HepG2 (cell line): Measurements from ENCODE around the gene CDC42BPG. TPM values are rescaled to one million over a fixed set of nuclear protein-coding genes. Genes with fewer than 3 reads are reported as not detected.

ENCODE experiments used
- ERF ChIP-seq: IDR thresholded peaks from 2 replicates; pipeline ENCODE4 v1.6.1; 2018; ENCODE audit warnings: missing biosample characterization, missing genetic modification reagents
- HOXA5 ChIP-seq: sonication (generic); formaldehyde crosslinking; IDR thresholded peaks from 2 replicates; pipeline ENCODE4 v1.4.0; 2020; ENCODE audit warnings: missing genetic modification reagents
- MIER2 ChIP-seq: IDR thresholded peaks from 2 replicates; pipeline ENCODE4 v1.6.1; 2016; ENCODE audit warnings: missing biosample characterization, missing genetic modification reagents
- NFE2L2 ChIP-seq: fragments of 150-350 bp; IDR thresholded peaks from 2 replicates; pipeline ENCODE4 v1.6.1; 2014; ENCODE audit warnings: low read length
- NR2F1 ChIP-seq, 2 experiments: fragments of 450-650 bp in 1 of 2; formaldehyde crosslinking in 1 of 2; IDR thresholded peaks; 2 replicates each; pipeline versions ENCODE4 v1.5.0 to v1.6.1; 2016 to 2020; ENCODE audit warnings: mild to moderate bottlenecking in 1 of 2, missing compliant biosample characterization in 1 of 2, missing genetic modification reagents in 1 of 2, moderate library complexity in 1 of 2
- ONECUT2 ChIP-seq: sonication (generic); formaldehyde crosslinking; IDR thresholded peaks from 2 replicates; pipeline ENCODE4 v1.4.0; 2020; ENCODE audit warnings: missing genetic modification reagents
- REXO4 ChIP-seq: sonication (generic); formaldehyde crosslinking; IDR thresholded peaks from 2 replicates; pipeline ENCODE4 v1.8.0; 2022; ENCODE audit warnings: missing genetic modification reagents, mild to moderate bottlenecking, borderline replicate concordance
- SP2 ChIP-seq: sonication (generic); formaldehyde crosslinking; IDR thresholded peaks from 2 replicates; pipeline ENCODE4 v1.5.1; 2020; ENCODE audit warnings: mild to moderate bottlenecking, missing genetic modification reagents
- TRIM24 ChIP-seq: sonication (generic); formaldehyde crosslinking; IDR thresholded peaks from 2 replicates; pipeline ENCODE4 v1.8.0; 2022; ENCODE audit warnings: mild to moderate bottlenecking, missing genetic modification reagents
- ZNF33B ChIP-seq: sonication (generic); formaldehyde crosslinking; IDR thresholded peaks from 2 replicates; pipeline ENCODE4 v1.5.1; 2020; ENCODE audit warnings: mild to moderate bottlenecking, missing genetic modification reagents
- ZNF768 ChIP-seq: sonication (generic); formaldehyde crosslinking; IDR thresholded peaks from 2 replicates; pipeline ENCODE4 v1.4.0; 2020; ENCODE audit warnings: missing genetic modification reagents
- ZNF891 ChIP-seq: sonication (generic); formaldehyde crosslinking; IDR thresholded peaks from 2 replicates; pipeline ENCODE4 v1.5.0; 2020; ENCODE audit warnings: mild to moderate bottlenecking, missing genetic modification reagents
- polyA plus RNA-seq, 8 experiments: library from polyadenylated mRNA; depleted of rRNA in 3 of 8; stranded (reverse) in 7 of 8; unstranded in 1 of 8; fragments of >200 nt; fragmentation: Illumina TruSeq in 4 of 8; extraction: Trizol in 4 of 8; gene quantifications; 2 replicates each; pipeline versions ENCODE4 v1.2.1 to v1.2.3, GENCODE V29; 2011 to 2016; ENCODE audit warnings: low read depth in 4 of 8, missing spikeins in 1 of 8, mixed read lengths in 1 of 8; ENCODE audit not compliant: insufficient read depth in 1 of 8
- total RNA-seq, 5 experiments: library from RNA; depleted of rRNA; stranded (reverse); fragments of >200 nt; fragmentation: Illumina TruSeq; extraction: Trizol; gene quantifications; 2 replicates each; pipeline ENCODE4 v1.2.3, GENCODE V29; 2016; ENCODE audit warnings: low read depth in 1 of 5
- TF ChIP-seq, protein P1 (sequence below): sonication (generic); formaldehyde crosslinking; IDR thresholded peaks from 2 replicates; pipeline ENCODE4 v1.9.0; 2021; ENCODE audit warnings: missing genetic modification reagents, borderline replicate concordance
- TF ChIP-seq, protein P2 (sequence below): sonication (generic); formaldehyde crosslinking; IDR thresholded peaks from 2 replicates; pipeline ENCODE4 v1.4.0; 2020; ENCODE audit warnings: low read depth, mild to moderate bottlenecking, missing genetic modification reagents
- TF ChIP-seq, protein P3 (sequence below): fragments of 450-650 bp; IDR thresholded peaks from 2 replicates; pipeline ENCODE4 v1.6.1; 2017
- TF ChIP-seq, protein P4 (sequence below): sonication (generic); formaldehyde crosslinking; IDR thresholded peaks from 2 replicates; pipeline ENCODE4 v1.4.0; 2020; ENCODE audit warnings: missing genetic modification reagents, mild to moderate bottlenecking, borderline replicate concordance
- TF ChIP-seq, protein P5 (sequence below): sonication (generic); formaldehyde crosslinking; conservative IDR thresholded peaks from 2 replicates; pipeline ENCODE4 v1.8.0; 2022; ENCODE audit warnings: low read depth, missing genetic modification reagents

The CDC42BPG gene
- total and polyA plus RNA-seq, 2 of the 13 experiments (the other 11 are each of a cell fraction or from before 2014, with no cell fraction given): 0.55 to 1.4 TPM

DNA sequence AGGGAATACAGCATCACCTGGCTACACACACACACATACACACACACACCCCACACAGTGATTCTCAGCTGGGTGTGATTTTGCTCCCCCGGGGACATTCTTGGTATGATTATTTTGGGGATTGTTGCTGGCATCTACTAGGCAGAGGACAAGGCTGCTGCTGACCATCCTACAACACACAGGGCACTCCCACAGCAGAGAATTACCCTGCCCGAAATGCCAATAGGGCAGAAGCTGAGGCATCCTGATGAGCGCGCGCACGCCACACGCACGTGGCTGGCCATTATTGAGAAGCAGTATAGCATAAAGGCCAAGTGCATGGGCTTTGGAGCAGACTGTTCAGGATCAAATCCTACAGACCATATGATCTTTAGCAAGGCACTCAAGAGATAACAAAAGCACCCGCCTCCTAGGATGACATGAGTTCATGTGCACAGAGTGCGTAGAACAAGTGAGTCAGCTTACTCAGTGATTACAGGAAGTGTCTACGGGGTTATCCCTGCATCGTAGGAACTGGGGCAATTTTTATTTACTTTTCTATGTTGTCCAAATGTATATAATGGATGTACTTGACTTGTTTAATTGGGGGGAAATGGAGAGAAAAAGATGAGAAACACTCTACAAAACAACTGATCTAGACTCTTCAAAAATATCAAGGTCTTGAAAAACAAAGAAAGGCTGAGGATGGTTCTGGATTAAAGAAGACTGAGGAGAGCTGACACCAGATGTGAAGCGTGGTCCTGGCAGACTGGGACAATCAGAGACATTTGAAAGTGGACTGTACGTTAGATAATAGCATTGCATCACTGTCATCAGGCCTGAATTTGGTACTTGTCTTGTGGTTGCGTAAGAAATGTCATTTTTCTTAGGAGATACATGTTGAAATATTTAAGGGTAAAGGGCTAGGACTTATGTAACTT lies 41.2 kb upstream of the CDC42BPG start (continued):
- TF ChIP-seq, protein P1, sequence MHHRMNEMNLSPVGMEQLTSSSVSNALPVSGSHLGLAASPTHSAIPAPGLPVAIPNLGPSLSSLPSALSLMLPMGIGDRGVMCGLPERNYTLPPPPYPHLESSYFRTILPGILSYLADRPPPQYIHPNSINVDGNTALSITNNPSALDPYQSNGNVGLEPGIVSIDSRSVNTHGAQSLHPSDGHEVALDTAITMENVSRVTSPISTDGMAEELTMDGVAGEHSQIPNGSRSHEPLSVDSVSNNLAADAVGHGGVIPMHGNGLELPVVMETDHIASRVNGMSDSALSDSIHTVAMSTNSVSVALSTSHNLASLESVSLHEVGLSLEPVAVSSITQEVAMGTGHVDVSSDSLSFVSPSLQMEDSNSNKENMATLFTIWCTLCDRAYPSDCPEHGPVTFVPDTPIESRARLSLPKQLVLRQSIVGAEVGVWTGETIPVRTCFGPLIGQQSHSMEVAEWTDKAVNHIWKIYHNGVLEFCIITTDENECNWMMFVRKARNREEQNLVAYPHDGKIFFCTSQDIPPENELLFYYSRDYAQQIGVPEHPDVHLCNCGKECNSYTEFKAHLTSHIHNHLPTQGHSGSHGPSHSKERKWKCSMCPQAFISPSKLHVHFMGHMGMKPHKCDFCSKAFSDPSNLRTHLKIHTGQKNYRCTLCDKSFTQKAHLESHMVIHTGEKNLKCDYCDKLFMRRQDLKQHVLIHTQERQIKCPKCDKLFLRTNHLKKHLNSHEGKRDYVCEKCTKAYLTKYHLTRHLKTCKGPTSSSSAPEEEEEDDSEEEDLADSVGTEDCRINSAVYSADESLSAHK (CRISPR knock-in tag): no peak
- TF ChIP-seq, protein P2, sequence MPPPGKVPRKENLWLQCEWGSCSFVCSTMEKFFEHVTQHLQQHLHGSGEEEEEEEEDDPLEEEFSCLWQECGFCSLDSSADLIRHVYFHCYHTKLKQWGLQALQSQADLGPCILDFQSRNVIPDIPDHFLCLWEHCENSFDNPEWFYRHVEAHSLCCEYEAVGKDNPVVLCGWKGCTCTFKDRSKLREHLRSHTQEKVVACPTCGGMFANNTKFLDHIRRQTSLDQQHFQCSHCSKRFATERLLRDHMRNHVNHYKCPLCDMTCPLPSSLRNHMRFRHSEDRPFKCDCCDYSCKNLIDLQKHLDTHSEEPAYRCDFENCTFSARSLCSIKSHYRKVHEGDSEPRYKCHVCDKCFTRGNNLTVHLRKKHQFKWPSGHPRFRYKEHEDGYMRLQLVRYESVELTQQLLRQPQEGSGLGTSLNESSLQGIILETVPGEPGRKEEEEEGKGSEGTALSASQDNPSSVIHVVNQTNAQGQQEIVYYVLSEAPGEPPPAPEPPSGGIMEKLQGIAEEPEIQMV (CRISPR knock-in tag): no peak
- TF ChIP-seq ZNF891 (CRISPR knock-in tag) (no peak), ONECUT2 (no peak), ZNF33B (CRISPR knock-in tag) (no peak), MIER2 (CRISPR knock-in tag) (no peak), NFE2L2 (no peak), TRIM24 (peak; percentile 42; the same call in 1 of the 2 replicates), SP2 (no peak), REXO4 (CRISPR knock-in tag) (no peak), ZNF768 (CRISPR knock-in tag) (no peak), ERF (CRISPR knock-in tag) (peak; percentile 21; the same call in 1 of the 2 replicates), HOXA5 (no peak), NR2F1 (CRISPR knock-in tag; IDR thresholded peaks at IDR 0.05) (no peak)
- TF ChIP-seq, protein P3, sequence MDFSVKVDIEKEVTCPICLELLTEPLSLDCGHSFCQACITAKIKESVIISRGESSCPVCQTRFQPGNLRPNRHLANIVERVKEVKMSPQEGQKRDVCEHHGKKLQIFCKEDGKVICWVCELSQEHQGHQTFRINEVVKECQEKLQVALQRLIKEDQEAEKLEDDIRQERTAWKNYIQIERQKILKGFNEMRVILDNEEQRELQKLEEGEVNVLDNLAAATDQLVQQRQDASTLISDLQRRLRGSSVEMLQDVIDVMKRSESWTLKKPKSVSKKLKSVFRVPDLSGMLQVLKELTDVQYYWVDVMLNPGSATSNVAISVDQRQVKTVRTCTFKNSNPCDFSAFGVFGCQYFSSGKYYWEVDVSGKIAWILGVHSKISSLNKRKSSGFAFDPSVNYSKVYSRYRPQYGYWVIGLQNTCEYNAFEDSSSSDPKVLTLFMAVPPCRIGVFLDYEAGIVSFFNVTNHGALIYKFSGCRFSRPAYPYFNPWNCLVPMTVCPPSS: no peak
- TF ChIP-seq, protein P4, sequence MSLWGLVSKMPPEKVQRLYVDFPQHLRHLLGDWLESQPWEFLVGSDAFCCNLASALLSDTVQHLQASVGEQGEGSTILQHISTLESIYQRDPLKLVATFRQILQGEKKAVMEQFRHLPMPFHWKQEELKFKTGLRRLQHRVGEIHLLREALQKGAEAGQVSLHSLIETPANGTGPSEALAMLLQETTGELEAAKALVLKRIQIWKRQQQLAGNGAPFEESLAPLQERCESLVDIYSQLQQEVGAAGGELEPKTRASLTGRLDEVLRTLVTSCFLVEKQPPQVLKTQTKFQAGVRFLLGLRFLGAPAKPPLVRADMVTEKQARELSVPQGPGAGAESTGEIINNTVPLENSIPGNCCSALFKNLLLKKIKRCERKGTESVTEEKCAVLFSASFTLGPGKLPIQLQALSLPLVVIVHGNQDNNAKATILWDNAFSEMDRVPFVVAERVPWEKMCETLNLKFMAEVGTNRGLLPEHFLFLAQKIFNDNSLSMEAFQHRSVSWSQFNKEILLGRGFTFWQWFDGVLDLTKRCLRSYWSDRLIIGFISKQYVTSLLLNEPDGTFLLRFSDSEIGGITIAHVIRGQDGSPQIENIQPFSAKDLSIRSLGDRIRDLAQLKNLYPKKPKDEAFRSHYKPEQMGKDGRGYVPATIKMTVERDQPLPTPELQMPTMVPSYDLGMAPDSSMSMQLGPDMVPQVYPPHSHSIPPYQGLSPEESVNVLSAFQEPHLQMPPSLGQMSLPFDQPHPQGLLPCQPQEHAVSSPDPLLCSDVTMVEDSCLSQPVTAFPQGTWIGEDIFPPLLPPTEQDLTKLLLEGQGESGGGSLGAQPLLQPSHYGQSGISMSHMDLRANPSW (CRISPR knock-in tag): 0 out of 2 replicates have a peak, but pooled peaks have one; percentile 74
- TF ChIP-seq, protein P5, sequence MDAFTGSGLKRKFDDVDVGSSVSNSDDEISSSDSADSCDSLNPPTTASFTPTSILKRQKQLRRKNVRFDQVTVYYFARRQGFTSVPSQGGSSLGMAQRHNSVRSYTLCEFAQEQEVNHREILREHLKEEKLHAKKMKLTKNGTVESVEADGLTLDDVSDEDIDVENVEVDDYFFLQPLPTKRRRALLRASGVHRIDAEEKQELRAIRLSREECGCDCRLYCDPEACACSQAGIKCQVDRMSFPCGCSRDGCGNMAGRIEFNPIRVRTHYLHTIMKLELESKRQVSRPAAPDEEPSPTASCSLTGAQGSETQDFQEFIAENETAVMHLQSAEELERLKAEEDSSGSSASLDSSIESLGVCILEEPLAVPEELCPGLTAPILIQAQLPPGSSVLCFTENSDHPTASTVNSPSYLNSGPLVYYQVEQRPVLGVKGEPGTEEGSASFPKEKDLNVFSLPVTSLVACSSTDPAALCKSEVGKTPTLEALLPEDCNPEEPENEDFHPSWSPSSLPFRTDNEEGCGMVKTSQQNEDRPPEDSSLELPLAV (CRISPR knock-in tag): no peak
